ENCODE measurements around the gene MYOT. TPM values are rescaled to one million over a fixed set of nuclear protein-coding genes. Genes with fewer than 3 reads are reported as not detected.
"Not testable (repeated sequence)": the region's sequence is repeated elsewhere in the genome, so short reads cannot be mapped to it uniquely, and the experiment has no call there.

The MYOT gene
- total RNA-seq, 1 donor from 2014 or later: 3.7 TPM

DNA sequence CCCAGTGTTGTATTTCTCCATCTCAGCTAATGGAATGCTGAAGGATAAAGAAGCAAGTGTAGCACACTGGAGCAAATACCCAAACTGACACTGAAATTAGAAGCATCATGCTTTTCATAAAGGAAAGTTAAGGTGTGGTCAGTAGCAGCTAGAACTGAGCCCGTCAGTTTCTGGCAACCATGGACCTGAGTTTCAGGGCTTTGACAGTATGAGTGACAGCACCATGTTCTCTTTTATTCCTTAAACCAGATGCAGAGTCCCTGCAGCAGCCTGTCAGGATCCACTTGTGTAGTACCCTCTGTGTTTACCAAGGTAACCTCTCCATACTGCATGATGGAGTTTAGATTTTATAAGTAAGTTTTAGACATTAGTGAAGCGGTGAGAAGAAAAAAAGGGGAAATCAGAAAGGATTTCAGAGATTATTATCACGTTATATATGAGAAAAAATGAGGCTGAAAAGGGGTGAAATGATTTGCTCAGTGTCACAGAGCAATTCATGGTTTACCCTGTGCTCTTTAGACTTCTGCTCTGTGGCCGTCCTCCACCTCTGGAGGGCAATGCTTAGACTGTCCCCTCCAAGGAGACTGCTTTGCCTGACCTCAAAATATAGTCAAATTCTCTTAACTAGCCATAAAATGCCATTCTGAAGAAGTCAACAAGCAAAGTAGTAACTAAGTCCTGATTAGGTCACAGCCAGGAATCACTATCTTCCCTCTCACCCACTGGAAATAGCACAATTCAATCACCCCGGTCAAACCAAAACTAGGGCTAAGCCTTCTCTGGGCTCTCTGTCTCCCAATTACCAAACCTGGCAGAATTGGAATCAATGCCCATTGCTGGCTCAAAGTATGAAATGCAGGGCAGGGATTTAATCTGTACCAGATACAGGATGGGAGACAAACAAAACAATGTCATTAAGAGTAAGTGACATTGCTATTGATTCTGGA, 10.5 kb upstream of the MYOT start:
- no peak for DNase-seq (ENCODE audit: low spot score)

DNA sequence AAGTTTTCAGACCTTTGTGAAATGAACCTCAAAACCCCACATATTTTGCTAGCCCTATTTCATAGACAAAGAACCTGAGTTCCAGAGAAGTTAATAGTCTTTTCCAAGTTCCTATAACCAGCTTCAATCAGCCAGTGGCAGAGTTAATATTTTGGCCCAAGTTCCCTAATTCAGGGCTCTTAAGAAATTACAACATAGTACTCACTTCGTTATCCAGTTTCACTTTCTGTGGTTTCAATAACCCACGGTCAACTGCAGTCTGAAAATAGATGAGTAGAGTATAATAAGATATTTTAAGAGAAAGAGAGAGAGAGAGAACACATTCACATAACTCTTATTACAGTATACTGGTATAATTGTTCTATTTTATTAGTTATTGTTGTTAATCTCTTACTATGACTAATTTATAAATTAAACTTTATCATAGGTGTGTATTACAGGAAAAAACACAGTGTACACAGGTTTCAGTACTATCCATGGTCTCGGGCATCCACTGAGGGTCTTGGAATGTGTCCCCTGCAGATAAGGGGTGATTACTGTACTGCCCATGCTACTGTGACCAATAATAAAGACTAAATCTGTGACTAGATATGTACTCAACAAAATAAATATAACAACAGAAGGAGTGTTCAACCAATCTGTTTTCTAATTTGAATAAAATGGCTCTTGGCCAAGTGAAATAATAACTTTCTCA, 9.3 kb upstream of the MYOT start:
- no peak for DNase-seq (ENCODE audit: low spot score)

DNA sequence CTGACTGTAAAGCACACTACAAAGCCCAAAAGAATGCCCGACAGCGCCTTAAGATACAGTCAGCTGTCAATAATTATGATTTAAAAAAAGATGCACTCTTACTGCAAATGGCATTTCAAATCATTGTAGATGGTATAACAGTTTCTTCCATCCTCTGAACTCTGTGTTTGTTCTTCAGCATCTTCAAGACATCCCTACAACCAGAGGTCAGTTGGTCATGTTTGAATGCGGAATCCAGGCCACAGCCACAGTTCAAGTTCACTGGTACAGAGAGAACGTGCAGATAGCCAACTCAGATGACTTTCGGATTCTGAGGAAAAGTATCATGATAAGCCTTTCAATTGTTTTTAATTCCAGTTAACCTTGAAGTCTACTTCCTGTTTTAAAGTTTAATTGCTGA, 8.7 kb upstream of the MYOT start:
- no peak for DNase-seq (ENCODE audit: low spot score)

DNA sequence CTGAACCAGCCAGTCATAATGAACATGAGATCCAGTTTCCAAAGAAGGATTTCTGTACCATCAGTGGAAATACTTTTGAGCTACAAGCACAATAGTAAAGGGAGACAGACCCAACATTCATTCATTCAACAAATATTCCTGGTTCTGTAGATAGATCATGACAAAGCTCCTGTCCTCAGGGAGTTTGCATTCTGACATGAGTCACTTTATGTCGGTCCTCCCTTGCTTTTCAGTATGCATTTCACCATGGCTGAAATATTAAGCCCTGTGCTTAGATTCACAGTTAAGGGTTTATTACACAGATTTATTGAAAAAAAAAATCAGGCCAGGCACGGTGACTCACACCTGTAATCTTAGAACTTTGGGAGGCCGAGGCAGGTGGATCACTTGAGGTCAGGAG, 5.4 kb upstream of the MYOT start:
- no peak for DNase-seq (ENCODE audit: low spot score)

DNA sequence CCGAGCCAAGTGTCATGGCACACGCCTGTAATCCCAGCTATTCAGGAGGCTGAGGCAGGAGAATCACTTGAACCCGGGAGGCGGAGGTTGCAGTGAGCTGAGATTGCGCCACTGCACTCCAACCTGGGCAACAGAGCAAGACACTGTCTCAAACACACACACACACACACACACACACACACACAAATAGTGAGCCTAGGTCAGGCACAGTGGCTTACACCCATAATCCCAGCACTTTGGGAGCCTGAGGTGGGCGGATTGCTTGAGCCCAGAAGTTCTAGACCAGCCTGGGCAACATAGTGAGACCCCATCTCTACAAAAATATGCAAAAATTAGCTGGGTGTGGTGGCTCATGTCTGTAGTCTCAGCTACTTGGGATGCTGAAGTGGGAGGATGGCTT, 4.0 kb upstream of the MYOT start:
- DNase-seq (ENCODE audit: low spot score): not testable (repeated sequence)

DNA sequence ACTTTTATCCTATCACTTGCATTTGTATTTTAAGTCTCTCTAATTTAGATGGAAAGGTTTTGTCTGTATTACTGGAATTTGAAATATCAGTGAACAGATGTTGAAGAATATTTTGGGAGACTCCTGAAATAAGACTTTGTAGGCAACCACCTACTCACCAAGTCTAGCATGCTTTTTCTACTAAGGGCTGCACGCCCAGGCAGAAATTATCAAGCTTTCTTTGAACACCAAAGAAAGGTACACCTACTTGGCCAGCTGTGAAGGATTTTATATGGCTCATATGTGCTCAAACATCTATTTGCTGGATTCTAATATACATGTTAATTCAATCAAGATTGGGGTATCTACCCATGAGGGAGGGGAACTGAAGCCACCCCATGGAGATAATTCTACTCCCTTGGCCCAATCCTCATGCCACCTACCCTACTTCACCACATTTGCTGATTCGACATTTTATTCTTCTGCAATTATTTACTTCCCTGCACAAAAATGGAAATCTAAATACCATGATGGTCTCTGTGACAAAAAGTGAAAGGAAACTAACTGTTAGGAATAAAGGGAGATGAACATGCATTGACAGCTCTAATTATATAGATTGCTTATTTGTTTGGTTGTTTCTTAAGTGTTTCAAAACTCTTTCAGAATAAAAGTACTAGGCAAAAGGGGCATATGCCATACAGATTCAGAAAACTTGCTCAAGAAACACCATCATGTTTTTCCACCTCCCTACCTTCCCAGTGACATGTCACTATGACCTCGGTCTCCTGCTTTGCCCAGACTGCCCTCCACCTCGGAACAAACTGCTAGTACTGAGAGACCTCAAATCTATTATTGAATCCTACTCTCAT, 895 bp upstream of the MYOT start:
- DNase-seq (ENCODE audit: low spot score): no peak

DNA sequence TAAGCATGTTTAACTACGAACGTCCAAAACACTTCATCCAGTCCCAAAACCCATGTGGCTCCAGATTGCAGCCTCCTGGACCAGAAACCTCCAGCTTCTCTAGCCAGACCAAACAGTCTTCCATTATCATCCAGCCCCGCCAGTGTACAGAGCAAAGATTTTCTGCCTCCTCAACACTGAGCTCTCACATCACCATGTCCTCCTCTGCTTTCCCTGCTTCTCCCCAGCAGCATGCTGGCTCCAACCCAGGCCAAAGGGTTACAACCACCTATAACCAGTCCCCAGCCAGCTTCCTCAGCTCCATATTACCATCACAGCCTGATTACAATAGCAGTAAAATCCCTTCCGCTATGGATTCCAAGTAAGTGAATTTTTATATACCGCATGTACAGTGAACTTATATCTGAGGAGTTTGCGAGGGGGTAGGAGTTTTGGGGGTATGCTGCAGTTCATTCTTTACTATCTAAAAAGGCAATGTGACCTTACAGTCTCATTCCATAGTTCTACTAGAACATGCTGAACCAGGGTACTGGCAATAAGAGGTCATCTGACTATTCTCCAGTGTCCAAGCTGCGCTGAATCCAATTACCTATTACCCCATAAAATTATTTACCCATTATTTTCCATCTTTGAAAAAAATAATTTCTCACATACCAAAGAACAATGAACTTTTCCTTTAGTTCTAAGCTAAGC, 3.1 kb downstream of the MYOT start:
- DNase-seq (ENCODE audit: low spot score): no peak

DNA sequence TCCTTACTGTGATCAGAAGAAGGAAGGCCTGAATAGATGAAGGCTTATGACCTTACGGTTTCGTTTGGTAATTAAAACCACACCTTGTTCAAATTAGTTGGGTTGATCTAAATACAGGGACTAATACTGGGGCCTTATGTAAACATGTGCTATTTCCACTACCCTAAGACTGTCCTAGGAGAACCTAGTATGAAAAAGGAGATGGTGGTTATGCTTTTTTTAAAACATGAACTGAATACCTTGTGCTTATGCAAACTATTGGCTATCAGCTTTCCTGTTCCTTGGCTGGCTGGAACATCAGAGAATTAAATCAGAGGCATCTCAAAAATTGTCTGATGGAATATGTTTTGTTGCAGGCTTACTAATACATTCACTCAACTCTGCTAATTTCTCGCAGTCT, 3.9 kb downstream of the MYOT start:
- DNase-seq (ENCODE audit: low spot score): no peak

DNA sequence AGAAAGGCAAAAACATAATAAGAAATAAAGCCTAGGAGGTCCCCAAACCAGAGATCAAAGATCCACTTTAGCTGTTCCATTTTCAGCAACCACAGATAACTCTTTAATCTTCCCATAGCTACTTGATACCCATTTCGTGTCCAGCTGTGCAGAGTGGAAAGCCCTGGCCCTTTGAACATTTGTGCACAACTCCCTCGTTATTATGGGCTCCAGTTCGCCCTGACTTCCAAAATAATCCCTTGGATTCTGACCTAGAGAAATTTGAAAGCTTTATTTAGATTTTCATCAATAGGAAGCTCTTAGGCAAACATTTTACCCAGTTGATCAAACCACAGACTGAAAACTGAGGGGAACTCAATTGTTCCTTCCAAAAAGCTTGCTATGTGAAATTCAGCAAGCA, 4.8 kb downstream of the MYOT start:
- DNase-seq (ENCODE audit: low spot score): no peak

DNA sequence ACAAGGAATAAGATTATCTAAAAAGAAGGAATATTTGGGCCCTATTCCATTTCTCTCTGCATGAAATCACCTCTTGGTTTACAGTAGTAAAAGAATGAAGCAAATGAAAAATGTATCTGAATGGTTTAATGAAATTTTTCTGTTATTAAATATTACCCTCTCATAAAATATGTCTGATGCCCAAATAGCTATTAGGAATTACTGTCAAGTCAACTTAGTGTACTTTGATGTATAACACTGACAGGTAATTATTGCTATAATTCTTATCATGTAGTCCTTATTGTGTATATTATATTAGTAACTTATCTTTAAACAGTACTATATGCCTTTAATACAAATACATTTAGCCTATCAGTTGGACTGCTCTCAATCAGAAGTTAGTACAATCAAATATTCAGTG, 8.4 kb downstream of the MYOT start:
- no peak for DNase-seq (ENCODE audit: low spot score)

DNA sequence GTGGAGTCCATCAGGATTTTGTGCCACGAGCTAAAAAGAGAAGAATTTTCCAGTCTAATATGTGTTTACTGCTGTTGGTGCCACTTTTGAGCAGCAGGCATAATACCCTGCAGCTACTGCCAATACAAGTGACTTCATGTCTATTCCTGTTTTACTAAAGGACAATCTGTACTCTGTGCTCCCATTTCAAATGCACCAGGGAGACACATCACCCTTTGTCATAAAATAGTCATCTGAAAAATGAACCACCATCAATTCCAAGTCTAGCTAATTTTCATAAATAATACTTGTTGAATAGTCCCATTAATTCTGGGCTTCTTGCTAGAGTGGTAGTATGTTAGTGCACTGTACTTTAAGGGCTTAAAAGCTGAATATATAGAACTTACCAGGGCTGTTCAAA, 12.7 kb downstream of the MYOT start:
- DNase-seq (ENCODE audit: low spot score): no peak

DNA sequence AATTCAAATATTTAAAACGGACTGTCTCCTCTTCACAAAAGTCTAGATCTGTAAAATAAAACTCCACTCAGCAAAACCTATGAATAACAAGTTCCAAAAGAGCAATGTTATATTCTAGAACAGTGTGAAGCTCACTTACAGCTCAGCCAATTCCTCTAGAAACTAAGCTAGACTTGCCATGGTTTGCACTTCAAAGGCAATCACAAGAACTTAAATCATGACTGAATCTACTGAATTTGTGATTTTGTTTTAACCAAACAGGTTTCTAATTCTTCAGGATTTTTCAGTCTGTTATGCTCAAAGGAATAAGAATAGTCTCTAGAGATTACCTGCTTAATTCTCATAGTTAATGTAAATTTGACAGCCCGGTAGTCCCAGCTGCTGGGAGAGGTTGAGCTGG, 20.2 kb downstream of the MYOT start:
- DNase-seq (ENCODE audit: low spot score): no peak

DNA sequence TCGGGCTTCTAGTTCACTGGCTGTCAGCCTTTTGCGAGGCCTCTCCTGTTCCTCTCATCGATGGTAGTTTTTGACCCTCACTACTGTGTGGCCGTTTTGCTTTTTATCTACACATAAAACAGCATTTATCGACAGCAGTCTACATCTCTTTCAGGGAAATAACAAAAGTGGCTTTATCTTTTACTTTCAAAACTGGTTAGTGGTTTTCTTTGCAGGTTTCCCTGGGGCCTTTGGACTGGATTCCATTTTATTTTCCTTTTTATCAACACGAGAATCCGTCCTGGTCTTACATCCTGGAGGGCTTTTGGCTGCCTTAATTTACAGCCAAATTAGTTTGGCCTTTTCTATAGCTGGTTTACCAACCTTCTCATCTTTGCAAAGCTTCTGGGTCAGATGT, 20.8 kb downstream of the MYOT start:
- DNase-seq (ENCODE audit: low spot score): no peak

DNA sequence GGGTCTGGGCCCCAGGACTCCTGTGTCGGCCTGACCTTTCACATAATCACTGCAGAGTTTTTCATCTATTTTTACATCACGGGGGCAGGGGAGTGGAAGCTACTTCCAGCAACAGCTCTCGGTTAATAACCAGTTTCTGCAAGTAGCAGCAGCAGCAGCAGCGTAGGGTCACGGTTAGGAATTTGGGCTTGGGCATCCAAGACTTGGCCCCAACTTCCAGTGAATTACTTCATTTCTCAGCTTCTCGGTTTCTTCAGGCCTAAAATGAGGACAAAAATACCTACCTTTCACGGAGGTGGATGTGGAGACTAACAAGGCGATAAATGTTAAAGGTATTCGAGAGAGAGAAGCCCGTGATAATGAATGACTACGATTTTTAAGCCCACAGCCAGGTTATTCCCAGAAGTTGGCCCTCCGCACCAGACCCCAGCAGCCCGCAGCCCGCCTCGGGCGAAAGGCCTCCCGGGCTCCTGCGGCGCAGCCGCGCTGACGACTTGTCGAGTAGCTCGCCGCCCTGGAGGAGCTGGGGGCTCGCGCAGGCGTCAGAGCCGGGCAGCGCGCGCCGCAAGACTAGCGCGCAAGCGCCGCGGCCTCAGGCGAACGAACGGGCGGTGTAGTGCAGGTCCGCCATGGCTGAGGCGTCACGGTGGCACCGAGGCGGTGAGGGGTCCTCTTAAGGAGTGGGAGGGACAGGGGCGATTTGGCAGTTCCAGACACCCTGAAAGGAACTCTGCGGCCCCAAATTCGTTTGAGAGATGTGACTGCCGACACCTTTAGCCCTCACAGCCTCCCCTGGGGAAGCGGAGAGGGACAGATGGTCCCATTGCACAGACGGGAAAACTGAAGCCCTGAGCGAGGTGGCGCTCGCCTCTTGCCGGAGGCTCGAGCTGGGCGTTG, 21.5 kb downstream of the MYOT start, which contains the start of gene PKD2L2:
Gene PKD2L2 (plus strand): TSS at position 595 of the 897 bp plus-strand sequence. CDS start 35 bp downstream, at position 630.
- peak; percentile 86 for DNase-seq (ENCODE audit: low spot score)

DNA sequence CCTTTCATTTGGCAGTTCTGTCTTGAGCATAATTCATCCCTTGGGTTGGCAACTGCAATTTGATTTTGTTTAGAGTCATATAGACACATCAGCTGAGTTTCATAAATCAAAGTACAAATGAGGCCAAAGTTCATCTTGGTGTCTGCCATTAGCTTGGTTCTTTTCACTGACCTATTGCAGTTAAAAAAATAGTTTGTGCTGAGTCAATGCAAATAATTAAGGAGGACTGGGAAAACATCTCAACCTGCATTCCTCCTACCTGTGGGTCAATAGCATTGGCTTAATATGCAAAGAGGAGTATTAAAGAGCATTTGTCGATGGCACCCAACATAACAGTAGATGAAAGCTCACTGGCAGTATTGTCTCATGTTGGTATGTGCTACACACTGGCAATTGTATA, 23.2 kb downstream of the MYOT start:
- peak; percentile 13 for DNase-seq (ENCODE audit: low spot score)

DNA sequence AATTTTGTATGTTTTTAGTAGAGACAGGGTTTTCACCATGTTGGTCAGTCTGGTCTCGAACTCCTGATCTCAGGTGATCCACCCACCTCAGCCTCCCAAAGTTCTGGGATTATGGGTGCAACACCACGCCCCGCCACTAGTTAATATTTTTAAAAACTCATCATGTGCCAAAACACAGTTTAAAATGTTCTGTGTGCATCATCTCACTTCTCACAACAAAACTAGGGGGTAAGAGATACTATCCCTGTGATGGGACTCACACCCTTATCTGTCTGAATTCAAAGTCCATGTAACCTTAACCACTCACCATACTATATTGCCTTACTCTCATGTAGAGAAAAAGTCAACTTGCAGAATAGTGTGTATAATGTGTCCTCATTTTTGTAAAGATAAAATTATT, 24.2 kb downstream of the MYOT start:
- DNase-seq (ENCODE audit: low spot score): no peak

DNA sequence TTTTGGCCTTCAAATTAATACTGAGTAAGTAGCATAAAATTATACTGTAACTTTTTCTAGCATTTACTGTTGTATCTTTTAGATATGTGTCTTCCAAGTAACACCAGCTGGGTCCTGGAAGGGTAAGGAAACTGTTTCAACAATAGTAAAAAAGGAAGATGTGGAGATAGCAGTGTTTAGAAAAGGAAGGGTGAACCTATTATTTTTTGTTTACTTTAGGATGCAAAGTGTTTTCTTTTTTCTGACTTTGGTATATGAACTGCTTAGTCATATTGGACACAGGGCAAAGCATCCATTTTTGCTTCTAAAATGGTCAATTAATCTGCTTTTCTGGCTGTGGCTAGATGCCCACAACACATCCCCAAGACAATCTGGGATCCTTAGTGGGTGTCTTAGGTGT, 26.9 kb downstream of the MYOT start:
- no peak for DNase-seq (ENCODE audit: low spot score)

DNA sequence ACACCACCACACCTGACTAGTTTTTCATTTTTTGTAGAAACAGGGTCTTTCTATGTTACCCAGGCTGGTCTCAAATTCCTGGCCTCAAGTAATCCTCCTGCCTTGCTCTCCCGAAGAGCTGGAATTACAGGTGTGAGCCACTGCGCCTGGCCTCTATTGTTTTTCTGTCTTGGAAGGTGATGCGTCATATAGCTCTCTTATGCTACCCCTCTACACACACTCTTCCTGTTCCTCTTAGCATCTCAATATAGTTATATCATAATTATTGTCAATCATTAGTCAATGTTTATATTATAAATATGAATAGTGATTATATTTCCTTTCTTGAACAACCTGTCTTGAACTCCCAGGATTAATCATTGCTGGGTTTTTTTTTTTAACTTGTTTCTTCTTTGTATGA, 28.9 kb downstream of the MYOT start:
- peak; percentile 37 for DNase-seq (ENCODE audit: low spot score)

DNA sequence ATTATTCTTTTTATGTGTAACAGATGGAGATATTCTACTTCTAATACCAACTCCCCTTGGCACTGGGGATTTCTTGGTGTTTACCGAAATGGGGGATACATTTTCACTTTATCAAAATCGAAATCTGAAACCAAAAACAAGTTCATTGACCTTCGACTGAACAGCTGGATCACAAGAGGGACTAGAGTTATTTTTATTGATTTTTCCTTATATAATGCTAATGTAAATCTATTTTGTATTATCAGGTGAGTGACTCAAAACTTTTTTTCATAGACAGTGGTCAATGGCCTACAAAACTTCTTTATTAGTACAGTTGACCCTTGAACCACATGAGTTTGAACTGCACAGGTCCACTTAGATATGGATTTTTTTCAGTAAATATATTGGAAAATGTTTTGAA, 31.8 kb downstream of the MYOT start:
- DNase-seq (ENCODE audit: low spot score): no peak

DNA sequence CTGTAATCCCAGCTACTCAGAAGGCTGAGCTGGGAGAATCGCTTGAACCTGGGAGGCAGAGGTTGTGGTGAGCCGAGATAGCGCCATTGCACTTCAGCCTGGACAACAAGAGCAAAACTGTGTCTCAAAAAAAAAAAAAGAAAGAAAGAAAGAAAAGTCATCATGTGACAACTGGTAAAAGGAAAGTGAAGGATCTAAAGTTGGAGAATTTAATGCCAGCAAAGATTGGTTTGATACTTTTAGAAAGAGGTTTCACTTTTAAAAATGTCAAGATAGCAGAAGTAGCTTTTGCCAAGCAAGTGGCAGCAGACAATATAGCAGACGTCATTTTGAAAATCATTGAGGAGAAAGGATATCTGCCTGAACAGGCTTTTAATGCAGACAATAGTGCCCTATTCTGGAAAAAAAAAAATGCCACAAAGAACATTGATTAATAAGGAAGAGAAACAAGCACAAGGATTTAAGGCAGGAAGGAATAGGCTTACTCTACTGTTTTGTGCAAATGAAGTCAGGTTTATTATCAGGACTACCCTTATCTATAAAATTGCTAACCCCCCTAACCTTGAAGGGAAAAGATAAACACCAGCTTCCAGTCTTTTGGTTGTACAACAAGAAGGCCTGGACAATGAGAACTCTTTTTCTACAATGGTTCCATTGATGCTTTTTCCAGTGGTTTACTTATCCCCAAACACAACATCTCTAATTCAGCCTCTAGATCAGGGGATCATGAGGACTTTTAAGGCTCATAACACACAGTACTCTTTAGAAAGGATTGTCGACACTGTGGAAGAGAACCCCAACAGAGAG, 33.6 kb downstream of the MYOT start:
- DNase-seq (ENCODE audit: low spot score): no peak
